Tibial nerve (tissue), 3 donors: ENCODE measurements around the gene NLRP3.

Experiments used
- POLR2A ChIP-seq, 2 donors: fragments of 450-650 bp; IDR thresholded peaks; one replicate each; pipeline ENCODE4 v1.6.1; 2017; ENCODE audit warnings: antibody characterized with exemption in 2 of 2, mild to moderate bottlenecking in 2 of 2, moderate library complexity in 2 of 2
- TF ChIP-seq, protein P1 (sequence below), 5 experiments: fragments of 200-600 bp in 3 of 5; fragments of 450-650 bp in 2 of 5; sonication (generic) in 3 of 5; IDR thresholded peaks; one replicate each; pipeline ENCODE4 v1.5.1; 2016 to 2019; ENCODE audit warnings: antibody characterized with exemption in 5 of 5, mild to moderate bottlenecking in 3 of 5, moderate library complexity in 2 of 5

DNA sequence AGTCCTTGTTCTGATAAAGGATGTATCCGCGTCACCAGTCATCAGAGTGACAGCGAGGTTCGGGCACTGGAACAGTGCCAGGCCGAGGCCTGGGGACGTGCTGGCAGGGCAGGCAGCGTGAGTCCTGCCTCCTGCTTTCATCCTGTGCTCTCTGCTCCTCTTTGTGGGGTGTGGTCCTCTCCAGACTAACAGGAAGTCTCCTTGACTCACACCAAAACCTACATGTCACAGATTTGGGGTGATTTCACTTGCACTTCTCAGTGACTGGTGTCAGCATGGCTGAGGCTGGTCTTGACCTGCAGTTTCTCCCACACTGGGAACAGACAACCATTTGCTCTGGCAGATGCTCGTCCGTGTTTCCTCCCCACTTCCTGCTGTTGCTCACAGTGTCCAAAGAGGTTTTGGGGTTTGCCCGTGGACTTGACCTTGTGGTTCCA is 8.8 kb upstream of the NLRP3 start:
- no peak for TF ChIP-seq POLR2A (IDR thresholded peaks at IDR 0.05)
- TF ChIP-seq, protein P1, sequence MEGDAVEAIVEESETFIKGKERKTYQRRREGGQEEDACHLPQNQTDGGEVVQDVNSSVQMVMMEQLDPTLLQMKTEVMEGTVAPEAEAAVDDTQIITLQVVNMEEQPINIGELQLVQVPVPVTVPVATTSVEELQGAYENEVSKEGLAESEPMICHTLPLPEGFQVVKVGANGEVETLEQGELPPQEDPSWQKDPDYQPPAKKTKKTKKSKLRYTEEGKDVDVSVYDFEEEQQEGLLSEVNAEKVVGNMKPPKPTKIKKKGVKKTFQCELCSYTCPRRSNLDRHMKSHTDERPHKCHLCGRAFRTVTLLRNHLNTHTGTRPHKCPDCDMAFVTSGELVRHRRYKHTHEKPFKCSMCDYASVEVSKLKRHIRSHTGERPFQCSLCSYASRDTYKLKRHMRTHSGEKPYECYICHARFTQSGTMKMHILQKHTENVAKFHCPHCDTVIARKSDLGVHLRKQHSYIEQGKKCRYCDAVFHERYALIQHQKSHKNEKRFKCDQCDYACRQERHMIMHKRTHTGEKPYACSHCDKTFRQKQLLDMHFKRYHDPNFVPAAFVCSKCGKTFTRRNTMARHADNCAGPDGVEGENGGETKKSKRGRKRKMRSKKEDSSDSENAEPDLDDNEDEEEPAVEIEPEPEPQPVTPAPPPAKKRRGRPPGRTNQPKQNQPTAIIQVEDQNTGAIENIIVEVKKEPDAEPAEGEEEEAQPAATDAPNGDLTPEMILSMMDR (IDR thresholded peaks at IDR 0.05) = no peak
